ENCODE results near the gene ELP5. TPM values are rescaled to one million over a fixed set of nuclear protein-coding genes. Genes with fewer than 3 reads are reported as not detected.

Gene ELP5
- polyA plus RNA-seq, 1 of the 3 experiments (the other 2 are of a cell fraction): 45.4 TPM

GRCh38 chr17:7246779-7247178, 5.2 kb upstream of the ELP5 start:
- Histone ChIP-seq H3K4me1 (ENCODE audit: control insufficient read depth in 1 of 2, insufficient read depth in 2 of 2, low read depth in 1 of 2, low read length in 1 of 2) (peaks cover 6 to 24% of the 10 kb centered on the region in 2 experiments; a peak in 3 of 4 replicates), H4K20me1 (ENCODE audit: insufficient read depth) (no peaks in the 10 kb centered on the region), H3K9me2 (no peaks in the 10 kb centered on the region), H3K27me3 (ENCODE audit: insufficient read depth) (no peaks in the 10 kb centered on the region), H2AFZ (ENCODE audit: low read depth) (no peak overlapping the region), H3K9ac (no peak overlapping the region), H3K4me3 (ENCODE audit: low read depth in 2 of 2, low read length in 1 of 2) (no peak overlapping the region), H3K79me2 (ENCODE audit: insufficient read depth) (peaks cover 61% of the 10 kb centered on the region), H3K27ac (ENCODE audit: low read depth in 2 of 2, low read length in 1 of 2) (no peak overlapping the region), H3K9me3 (no peaks in the 10 kb centered on the region), H3K36me3 (replicated peaks in 1 of 2; ENCODE audit: control insufficient read depth in 1 of 2, insufficient read depth in 2 of 2, low read length in 1 of 2) (peaks cover 18 to 31% of the 10 kb centered on the region in 2 experiments), H3K4me2 (no peak overlapping the region), H3F3A (replicated peaks; ENCODE audit: insufficient read depth) (peaks cover 23% of the 10 kb centered on the region)
- no peak for TF ChIP-seq SMC3 (IDR thresholded peaks at IDR 0.05; ENCODE audit: low read depth, low read length)
- no peak for TF ChIP-seq TEAD4 (IDR thresholded peaks at IDR 0.05; ENCODE audit: borderline replicate concordance, insufficient read depth)
- TF ChIP-seq CTCF (IDR thresholded peaks at IDR 0.05): no peak
- no peak for TF ChIP-seq CHD2 (IDR thresholded peaks at IDR 0.05; ENCODE audit: low read length, partially characterized antibody)
- TF ChIP-seq FOXM1 (IDR thresholded peaks at IDR 0.05; ENCODE audit: low read depth): no peak
- TF ChIP-seq NRF1 (IDR thresholded peaks at IDR 0.05; ENCODE audit: low read depth, low read length): no peak
- TF ChIP-seq RCOR1 (IDR thresholded peaks at IDR 0.05; ENCODE audit: low read length): no peak
- TF ChIP-seq USF1 (IDR thresholded peaks at IDR 0.05; ENCODE audit: borderline replicate concordance, low read depth): no peak
- CTCF ChIA-PET: interaction anchor here (1.0 to 1.3 kb wide), 2 partner anchors 33 to 49 kb away, joined by 5 read pairs; no protein-coding TSS in a partner anchor
- 91% methylated on average over 3 of the region's 5 CpGs for WGBS (ENCODE audit: low lambda C conversion rate)
- POLR2A ChIA-PET: no interaction called here
- no peak for DNase-seq

- Histone ChIP-seq H3K4me2 (peak overlapping the region; percentile 95; the same call in 1 of the 2 replicates), H3K79me2 (ENCODE audit: insufficient read depth) (peaks cover 64% of the 10 kb centered on the region), H2AFZ (ENCODE audit: low read depth) (no peak overlapping the region), H3F3A (replicated peaks; ENCODE audit: insufficient read depth) (peaks cover 27% of the 10 kb centered on the region), H4K20me1 (ENCODE audit: insufficient read depth) (no peaks in the 10 kb centered on the region), H3K9me3 (no peaks in the 10 kb centered on the region), H3K27ac (ENCODE audit: low read depth in 2 of 2, low read length in 1 of 2) (no peak overlapping the region; a peak in 1 of 4 replicates), H3K27me3 (ENCODE audit: insufficient read depth) (no peaks in the 10 kb centered on the region), H3K4me1 (ENCODE audit: control insufficient read depth in 1 of 2, insufficient read depth in 2 of 2, low read depth in 1 of 2, low read length in 1 of 2) (peaks cover 9 to 23% of the 10 kb centered on the region in 2 experiments; a peak in 3 of 4 replicates), H3K9ac (no peak overlapping the region), H3K36me3 (replicated peaks in 1 of 2; ENCODE audit: control insufficient read depth in 1 of 2, insufficient read depth in 2 of 2, low read length in 1 of 2) (peaks cover 18 to 26% of the 10 kb centered on the region in 2 experiments), H3K4me3 (ENCODE audit: low read depth in 2 of 2, low read length in 1 of 2) (no peak overlapping the region), H3K9me2 (no peaks in the 10 kb centered on the region)
- no peak for DNase-seq
- WGBS (ENCODE audit: low lambda C conversion rate): 95% methylated on average over 4 of the region's 4 CpGs
- CTCF ChIA-PET: interaction anchor here (0.7 to 1.5 kb wide), 3 partner anchors 47 to 664 kb away, joined by 3 to 6 read pairs (median 3); no protein-coding TSS in a partner anchor
- no peak for TF ChIP-seq MEF2A (IDR thresholded peaks at IDR 0.05; ENCODE audit: borderline replicate concordance, low read depth)
- TF ChIP-seq GATA2 (CRISPR knock-in tag; IDR thresholded peaks at IDR 0.05): no peak
- no peak for TF ChIP-seq RAD21 (IDR thresholded peaks at IDR 0.05; ENCODE audit: low read length)
- TF ChIP-seq ZBTB33 (IDR thresholded peaks at IDR 0.05; ENCODE audit: borderline replicate concordance, low read depth): no peak
- no peak for TF ChIP-seq MAX (IDR thresholded peaks at IDR 0.05; ENCODE audit: low read depth)
- no peak for TF ChIP-seq GABPA (IDR thresholded peaks at IDR 0.05; ENCODE audit: low read depth)
- no peak for TF ChIP-seq SIN3A (IDR thresholded peaks at IDR 0.05; ENCODE audit: borderline replicate concordance, low read depth, low read length)
- POLR2A ChIA-PET: interaction anchor here (0.9 kb wide), 1 partner anchor 9 kb away, joined by 3 read pairs; no protein-coding TSS in a partner anchor
Measured at GRCh38 chr17:7248796-7249195, 3.2 kb upstream of the ELP5 start.

All from SK-N-SH (cell line).